LHCN-M2 (cell line): Measurements from ENCODE around the gene DFFA. TPM values are rescaled to one million over a fixed set of nuclear protein-coding genes. Genes with fewer than 3 reads are reported as not detected.
A peak's percentile ranks its signal among the peaks of the same experiment; 100 is the strongest.
"Not testable (repeated sequence)": the region's sequence is repeated elsewhere in the genome, so short reads cannot be mapped to it uniquely, and the experiment has no call there.

Experiments used
- DNase-seq: peaks from one replicate; pipeline ENCODE4 v3.0.0-alpha.2; 2012; ENCODE audit warnings: low read depth
- total RNA-seq: library from RNA; depleted of rRNA; stranded (reverse); fragments of >200 nt; gene quantifications from 2 replicates; pipeline ENCODE4 v1.2.3, GENCODE V29; 2014

DFFA gene
- total RNA-seq, 1 experiment from 2014 or later = 34.2 TPM

DNA sequence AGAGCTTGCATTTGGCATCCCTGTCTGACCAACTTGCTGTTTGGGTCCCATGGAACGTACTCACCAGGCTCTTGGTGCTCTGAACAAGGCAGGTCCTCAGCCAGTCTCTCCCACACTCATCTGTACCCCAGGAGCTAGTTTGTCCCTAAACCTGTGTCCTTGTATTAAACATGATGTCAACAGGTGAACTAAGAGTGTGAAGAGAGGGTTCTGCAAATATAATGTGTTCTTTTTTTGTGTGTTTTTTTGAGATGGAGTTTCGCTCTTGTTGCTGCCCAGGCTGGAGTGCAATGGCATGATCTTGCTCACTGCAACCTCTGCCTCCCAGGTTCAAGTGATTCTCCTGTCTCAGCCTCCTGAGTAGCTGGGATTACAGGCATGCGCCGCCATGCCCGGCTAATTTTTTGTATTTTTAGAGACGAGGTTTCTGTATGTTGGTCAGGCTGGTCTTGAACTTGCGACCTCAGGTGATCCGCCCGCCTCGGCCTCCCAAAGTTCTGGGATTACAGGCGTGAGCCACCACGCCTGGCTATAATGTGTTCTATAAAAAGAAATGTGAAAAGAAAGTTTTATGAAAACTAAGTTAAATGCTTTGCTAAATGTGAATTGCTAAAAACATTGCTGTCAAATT is 33.8 kb upstream of the DFFA start:
- not testable (repeated sequence) for DNase-seq

GRCh38 chr1:10504249-10504648 is 31.9 kb upstream of the DFFA start:
- no peak for DNase-seq

GRCh38 chr1:10502206-10502605 is 29.9 kb upstream of the DFFA start:
- no peak for DNase-seq

DNA sequence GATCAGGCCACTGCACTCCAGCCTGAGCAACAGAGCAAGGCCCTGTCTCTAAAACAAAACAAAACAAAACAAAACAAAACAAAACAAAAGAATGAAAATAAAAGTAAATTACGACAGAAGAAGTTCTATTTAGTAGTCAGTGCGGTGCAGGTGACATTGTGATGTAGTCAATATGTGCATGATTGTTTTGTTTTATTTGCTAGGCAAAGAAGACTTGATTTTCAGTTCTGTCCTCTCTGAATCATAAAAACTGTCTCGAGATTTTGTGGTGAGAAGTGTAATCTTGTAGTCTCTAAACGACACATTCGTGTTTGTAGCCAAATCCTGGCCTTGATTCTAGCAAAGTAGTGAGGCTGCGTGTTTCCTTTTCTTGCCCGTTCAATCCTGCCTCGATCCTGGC is 25.9 kb upstream of the DFFA start:
- DNase-seq = no peak

- DNase-seq = no peak
Measured at GRCh38 chr1:10497109-10497508, 24.8 kb upstream of the DFFA start.

- DNase-seq = no peak
Measured at GRCh38 chr1:10495952-10496351, 23.6 kb upstream of the DFFA start.

DNA sequence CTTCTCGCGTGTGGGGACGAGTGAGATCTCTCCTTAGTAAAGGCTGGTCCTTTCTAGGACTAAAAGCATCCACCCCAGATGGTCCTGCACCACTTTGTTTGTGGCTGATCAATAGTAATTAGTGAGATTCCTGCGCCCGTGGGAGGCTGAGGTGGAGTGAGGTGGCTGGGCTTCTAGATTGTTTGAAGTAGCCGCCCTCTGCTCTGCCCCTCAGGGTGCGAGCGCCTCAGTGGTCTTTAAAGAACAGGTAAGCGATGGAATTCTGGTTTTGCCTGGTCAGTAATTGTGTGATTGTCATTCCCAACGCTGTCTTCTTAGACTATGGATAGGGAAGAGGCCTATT is 23.1 kb upstream of the DFFA start:
- DNase-seq = no peak

DNA sequence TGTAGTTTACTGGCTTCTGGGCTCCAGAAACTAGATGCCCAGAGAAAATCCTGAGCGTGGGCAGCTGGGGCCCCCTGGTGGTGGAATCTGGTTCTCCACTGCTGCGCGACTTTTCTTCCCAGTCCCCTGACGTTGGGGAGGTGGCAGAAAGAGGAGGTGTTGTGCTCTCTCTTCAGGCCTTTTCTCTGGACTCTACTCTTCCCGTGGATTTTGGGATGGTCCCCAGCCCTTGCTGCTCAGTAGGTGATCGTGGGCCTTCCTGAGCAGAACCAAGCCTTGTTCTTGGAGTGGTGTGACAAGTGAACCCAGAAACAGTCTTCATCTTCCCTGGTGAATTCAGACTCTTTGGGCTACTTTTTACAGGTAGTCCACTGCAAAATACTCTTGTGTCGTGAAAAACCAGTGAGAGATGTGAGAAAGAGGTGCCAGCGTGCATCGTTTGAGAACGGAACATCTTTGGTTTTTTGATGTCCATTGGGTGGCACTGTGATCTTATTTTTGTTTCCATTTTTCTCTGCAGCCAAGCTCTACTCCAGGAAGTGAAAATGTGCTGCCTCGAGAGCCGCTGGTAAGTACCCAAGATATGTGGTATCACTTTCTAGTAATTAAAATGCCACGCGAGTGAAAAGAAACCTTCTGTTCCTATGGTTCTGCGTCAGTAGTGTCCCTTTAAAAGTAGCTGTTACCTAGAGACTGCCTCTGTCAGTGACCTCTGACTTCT is 22.6 kb upstream of the DFFA start:
- peak; percentile 60 for DNase-seq

DNA sequence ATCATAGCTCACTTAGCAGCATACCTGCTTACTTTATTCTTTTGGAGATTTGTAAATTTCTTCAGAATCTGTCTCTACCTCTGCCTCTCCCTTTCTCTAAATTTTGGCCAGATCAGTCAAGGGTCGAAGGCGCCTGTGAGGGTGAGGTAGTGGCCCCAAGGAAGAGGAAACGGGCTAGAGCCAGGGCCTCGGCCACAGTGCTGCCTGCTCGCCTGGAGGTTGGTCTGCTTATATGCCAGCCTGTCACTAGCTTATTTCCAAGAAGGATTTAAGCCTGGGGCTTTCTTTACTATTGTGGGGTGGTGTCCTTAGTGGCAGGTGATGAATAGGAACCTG is 22.1 kb upstream of the DFFA start:
- no peak for DNase-seq

DNA sequence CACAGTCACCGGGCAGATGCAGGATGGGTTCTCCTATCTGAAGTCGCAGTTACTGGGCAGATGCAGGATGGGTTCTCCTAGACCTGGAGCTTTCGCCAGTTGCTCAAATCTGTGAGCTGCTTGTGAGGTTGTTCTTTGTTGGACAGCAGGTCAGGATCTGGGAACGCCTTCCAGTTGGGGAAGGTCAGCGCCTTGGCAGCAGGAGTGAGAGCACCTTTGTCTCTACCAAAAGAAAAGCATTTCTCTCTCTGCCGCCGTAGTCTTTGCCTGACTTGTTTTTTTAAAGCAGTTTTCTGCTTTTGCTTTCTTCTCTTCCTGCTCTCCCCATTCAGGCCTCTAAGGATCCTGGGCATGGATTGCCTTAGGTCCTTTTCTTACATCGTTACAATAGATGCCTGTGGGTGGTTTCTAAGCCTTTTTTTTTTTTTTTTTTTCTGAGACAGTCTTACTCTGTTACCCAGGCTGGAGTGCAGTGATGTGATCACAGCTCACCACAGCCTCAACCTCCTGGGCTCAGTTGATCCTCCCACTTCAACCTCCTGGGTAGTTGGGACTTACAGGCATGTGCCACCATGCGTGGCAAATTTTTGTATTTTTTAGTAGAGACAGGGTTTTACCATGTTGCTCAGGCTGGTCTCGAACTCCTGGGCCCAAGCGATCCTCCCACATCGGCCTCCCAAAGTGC is 18.1 kb upstream of the DFFA start:
- DNase-seq = no peak

- DNase-seq = no peak
Measured at GRCh38 chr1:10489291-10490055, 17.1 kb upstream of the DFFA start.

DNA sequence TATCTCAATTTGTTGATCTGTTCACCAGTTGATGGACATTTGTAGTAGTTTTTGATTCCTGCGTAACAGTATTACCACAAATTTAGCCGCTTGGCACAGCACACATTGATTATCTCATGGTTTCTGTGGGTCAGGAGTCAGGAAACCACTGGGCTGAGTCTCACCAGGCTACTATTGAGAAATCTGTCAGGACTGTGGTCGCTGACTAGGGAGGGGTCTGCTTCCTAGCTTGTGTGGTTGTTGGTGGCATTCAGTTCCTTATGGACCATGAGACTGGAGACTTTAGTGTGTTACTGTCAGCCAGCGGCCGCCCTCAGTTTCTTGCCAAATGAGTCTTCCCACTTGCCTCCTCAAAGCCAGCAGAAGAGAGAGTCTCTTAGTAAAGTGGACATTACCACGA is 12.2 kb upstream of the DFFA start:
- no peak for DNase-seq

- DNase-seq = no peak
Measured at GRCh38 chr1:10480614-10481013, 8.3 kb upstream of the DFFA start.

DNA sequence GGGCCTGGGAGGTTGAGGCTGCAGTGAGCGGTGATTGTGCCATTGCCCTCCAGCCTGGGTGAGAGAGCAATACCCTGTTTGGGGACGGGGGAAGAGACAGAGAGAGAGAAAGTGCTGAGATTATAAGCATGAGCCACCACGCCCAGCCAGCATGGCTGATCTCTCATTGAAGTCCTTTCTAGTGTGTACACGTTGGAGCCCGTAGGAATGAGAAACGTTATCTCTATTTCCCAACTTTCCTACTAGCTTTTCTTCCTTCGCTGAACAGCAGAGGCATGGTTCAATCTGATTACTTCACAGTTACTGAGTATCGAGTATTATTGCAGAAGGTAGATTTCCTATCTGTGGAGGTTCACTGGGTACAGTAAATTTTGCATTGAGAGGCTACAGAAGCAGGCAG is 7.0 kb upstream of the DFFA start:
- DNase-seq = no peak

DNA sequence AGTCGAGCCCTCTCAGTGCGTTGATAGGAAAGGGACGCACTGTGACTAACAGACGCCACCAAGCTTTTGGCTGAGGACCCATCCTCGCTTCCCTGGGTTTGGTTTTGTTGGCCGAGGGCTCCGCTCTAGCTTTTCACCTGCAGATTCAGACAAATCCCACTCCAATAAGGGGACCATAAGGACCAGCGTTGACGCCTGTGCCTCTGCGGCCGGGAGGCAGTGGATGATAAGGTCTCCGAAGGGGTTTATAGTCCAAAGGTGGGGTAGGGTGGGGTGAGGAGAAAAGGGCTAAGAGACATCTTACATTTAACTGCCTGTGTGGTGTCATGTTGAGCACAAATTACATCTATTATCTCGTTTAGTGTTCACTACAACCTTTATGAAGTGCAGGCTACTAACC is 3.2 kb upstream of the DFFA start:
- DNase-seq = no peak

DNA sequence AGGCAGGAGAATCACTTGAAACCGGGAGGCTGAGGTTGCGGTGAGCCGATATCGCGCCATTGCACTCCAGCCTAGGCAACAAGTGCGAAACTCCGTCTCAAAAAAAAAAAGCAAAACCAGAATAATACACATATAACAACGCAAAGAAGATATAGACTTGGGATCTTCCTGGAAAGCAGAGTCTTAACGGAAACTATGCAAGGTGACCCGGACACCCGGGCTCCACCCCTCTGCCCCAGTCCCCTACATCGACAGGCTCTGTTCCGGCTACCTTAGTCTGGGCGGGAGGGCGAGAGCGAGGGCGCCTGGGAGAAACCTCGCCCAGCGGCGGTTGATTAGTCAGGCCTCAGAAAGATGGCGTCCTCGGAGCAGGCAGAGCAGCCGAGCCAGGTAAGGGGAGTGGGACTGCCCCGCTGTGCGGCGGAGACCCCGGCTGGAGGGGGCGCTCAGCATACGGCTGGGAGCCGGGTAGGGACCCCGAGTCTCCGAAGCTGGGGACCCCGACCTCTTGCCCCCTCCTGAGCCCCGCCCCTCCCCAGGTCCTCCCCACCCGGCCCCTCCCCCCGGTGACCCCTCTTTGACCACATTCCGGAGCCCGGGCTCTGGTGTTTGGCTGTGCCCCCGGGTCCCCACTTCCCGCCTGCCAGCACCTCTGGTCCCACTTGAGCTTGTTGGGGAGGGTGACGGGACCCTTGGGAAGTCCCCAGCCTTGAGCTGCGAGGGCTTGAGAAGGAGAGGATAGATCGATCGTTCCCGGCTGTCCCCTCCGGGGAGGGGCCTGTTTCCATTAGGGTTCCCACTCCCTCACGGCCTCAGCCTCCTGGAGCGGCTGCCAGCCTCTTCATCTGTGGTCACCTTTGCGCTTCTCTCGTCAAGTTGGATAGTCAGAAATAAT is 2.5 kb upstream of the DFFA start, which contains the start of gene PEX14:
TSS of gene PEX14 (plus strand) at position 338 of the 895 bp plus-strand sequence. CDS start at position 355, 17 bp downstream.
- DNase-seq = peak; percentile 82

DNA sequence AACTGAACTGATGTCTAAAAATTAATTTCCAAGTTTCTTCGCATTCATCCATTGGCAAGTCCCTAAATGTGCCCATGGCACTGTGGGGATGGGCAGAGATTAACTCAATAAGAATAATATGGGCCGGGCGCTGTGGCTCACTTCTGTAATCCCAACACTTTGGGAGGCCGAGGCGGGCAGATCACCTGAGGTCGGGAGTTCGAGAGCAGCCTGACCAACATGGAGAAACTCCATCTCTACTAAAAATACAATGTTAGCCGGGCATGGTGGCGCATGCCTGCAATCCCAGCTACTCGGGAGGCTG is 1.9 kb upstream of the DFFA start:
- not testable (repeated sequence) for DNase-seq

- no peak for DNase-seq
Measured at GRCh38 chr1:10473145-10473765, 926 bp upstream of the DFFA start.

DNA sequence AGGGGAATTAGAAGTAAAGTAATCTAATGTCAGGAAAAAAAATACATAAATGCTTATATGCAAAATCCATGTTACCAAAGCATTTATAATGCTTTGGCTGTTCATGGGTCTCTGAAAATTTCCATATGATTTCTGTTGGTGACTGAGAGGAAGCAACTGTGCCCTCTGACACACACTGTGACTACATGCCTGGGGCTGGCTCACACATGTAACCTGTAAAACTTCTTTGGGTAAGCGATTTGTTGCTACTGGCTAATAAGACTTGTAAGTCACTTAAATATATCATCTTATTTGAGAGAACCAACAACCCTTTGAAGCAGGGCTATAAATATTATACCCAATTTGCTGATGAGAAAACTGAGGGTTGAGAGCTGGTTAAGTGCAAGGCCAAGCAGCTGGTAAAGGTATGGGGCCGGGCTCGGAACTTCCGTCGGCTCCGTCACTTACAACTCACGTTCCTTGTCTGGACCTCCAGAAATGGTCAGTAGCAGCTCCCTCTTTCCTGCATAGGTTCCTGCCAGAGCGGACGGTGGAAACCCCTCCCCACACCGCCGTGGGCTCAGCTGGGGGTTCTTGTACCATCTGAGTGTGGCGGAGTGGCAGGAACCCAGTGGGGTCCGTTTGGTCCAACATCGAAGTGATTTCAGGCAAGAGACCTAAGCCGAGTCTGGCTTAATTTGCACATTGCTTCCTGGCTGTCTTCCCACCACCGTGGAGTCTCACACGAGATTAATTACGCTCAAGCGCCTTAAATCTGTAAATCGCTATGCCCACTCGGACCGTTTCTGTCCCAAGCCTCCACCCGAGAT is 714 bp downstream of the DFFA start:
- peak; percentile 28 for DNase-seq

DNA sequence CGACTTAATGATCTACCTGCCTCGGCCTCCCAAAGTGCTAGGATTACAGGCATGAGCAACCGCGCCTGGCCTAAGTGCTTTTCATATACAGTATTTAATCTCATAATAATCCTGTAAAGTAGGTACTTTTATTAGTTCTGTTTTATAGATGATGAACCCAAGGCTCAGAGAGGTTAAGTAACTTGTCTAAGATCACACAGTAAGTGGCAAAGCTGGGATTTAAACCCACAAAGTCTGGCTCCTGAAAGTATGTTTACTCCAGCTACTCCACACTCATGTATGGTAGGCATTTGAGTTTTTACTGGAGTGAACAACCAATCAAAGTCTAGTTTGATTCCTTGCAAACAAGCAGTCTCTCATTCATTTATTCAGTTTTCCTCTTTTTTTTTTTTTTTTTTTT is 2.3 kb downstream of the DFFA start:
- no peak for DNase-seq
